ENCODE data around the gene DOK5.

DNA sequence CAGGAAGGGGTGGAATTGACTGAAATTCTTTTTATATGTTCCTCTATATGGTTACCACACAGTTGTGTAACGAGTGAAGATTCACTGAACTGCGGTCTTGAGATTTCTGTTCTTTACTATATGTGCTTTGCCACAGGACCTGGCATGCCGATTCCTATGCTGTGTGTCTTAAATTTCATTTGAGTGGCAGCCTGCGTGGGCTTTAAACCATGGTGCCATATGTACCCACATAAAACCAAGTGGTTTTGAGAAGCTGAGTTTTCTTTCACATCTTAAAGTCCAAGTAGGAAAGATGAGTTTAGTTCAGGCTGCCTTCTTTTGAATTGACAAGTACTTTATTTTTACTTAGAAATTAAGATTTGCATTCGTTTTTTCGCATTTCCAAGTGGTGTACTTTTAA is 101.1 kb downstream of the DOK5 start:
- no peak for TF ChIP-seq CTCF (conservative IDR thresholded peaks at IDR 0.05; ENCODE audit: low read depth, low read length)
- TF ChIP-seq EZH2 (IDR thresholded peaks at IDR 0.05; ENCODE audit: borderline replicate concordance, low read depth, low read length, poor library complexity, severe bottlenecking) = no peak

Measured in A673 (cell line).